GM23338 (cell line): ENCODE results near the gene ZNF536. TPM values are rescaled to one million over a fixed set of nuclear protein-coding genes. Genes with fewer than 3 reads are reported as not detected.

Source experiments
- ATAC-seq: fragments of 200-7000 bp; cut with Tn5 transposase; 3 replicates; pipeline ENCODE4 v1.9.1; 2020
- DNase-seq: peaks from one replicate; pipeline ENCODE4 v3.0.0-alpha.2; 2015; ENCODE audit warnings: low spot score
- H2AFZ ChIP-seq: fragments of 200-600 bp; sonication (generic); 2 replicates; pipeline ENCODE4 v1.8.0; 2016; ENCODE audit warnings: antibody characterized with exemption, mild to moderate bottlenecking, moderate library complexity
- H3F3A ChIP-seq: fragments of 200-600 bp; sonication (generic); replicated peaks from 2 replicates; pipeline ENCODE4 v1.8.0; 2017; ENCODE audit warnings: antibody characterized with exemption, mixed run types, low read depth
- H3K27ac ChIP-seq: fragments of 200-600 bp; sonication (generic); 2 replicates; pipeline ENCODE4 v1.6.1; 2016; ENCODE audit warnings: low read depth
- H3K27me3 ChIP-seq: fragments of 200-600 bp; sonication (generic); 2 replicates; pipeline ENCODE4 v1.8.0; 2016; ENCODE audit warnings: mild to moderate bottlenecking, mixed run types, moderate library complexity; ENCODE audit not compliant: insufficient read depth
- H3K36me3 ChIP-seq: fragments of 200-600 bp; sonication (generic); 2 replicates; pipeline ENCODE4 v1.8.0; 2016; ENCODE audit warnings: mild to moderate bottlenecking; ENCODE audit not compliant: insufficient read depth
- H3K4me1 ChIP-seq: fragments of 200-600 bp; sonication (generic); 2 replicates; pipeline ENCODE4 v1.8.0; 2016; ENCODE audit warnings: mild to moderate bottlenecking, moderate library complexity; ENCODE audit not compliant: insufficient read depth
- H3K4me2 ChIP-seq: fragments of 200-600 bp; sonication (generic); 2 replicates; pipeline ENCODE4 v1.7.1; 2017; ENCODE audit warnings: mixed run types
- H3K4me3 ChIP-seq: fragments of 200-600 bp; sonication (generic); 2 replicates; pipeline ENCODE4 v1.6.1; 2016; ENCODE audit warnings: mixed run types
- H3K79me2 ChIP-seq: fragments of 200-600 bp; sonication (generic); replicated peaks from 2 replicates; pipeline ENCODE4 v1.8.0; 2017; ENCODE audit warnings: mild to moderate bottlenecking; ENCODE audit not compliant: insufficient read depth
- H3K9me2 ChIP-seq: fragments of 200-600 bp; sonication (generic); 2 replicates; pipeline ENCODE4 v1.8.0; 2017; ENCODE audit not compliant: insufficient read depth
- H4K20me1 ChIP-seq: fragments of 200-600 bp; sonication (generic); replicated peaks from 2 replicates; pipeline ENCODE4 v1.8.0; 2017; ENCODE audit warnings: mild to moderate bottlenecking; ENCODE audit not compliant: insufficient read depth
- H3K27ac Mint-ChIP-seq: 2 replicates; pipeline ENCODE4 v1.8.0; 2020; ENCODE audit warnings: inconsistent platforms, mild to moderate bottlenecking, moderate library complexity, mixed read lengths
- H3K27me3 Mint-ChIP-seq: 3 replicates; pipeline ENCODE4 v1.8.0; 2022; ENCODE audit warnings: low read depth, mild to moderate bottlenecking, moderate library complexity, mixed read lengths, inconsistent platforms; ENCODE audit not compliant: insufficient read depth, poor library complexity
- H3K36me3 Mint-ChIP-seq: 3 replicates; pipeline ENCODE4 v1.8.0; 2021; ENCODE audit warnings: low read depth, mild to moderate bottlenecking, inconsistent platforms, moderate library complexity, mixed read lengths
- H3K4me1 Mint-ChIP-seq: 3 replicates; pipeline ENCODE4 v1.8.0; 2020; ENCODE audit warnings: mild to moderate bottlenecking, inconsistent platforms, mixed read lengths
- H3K4me3 Mint-ChIP-seq: 3 replicates; pipeline ENCODE4 v1.8.0; 2021; ENCODE audit warnings: moderate library complexity, mild to moderate bottlenecking, inconsistent platforms, mixed read lengths
- H3K9me3 Mint-ChIP-seq: 3 replicates; pipeline ENCODE4 v1.8.0; 2020; ENCODE audit warnings: moderate library complexity, mild to moderate bottlenecking, inconsistent platforms, mixed read lengths
- NANOG ChIP-seq: IDR thresholded peaks from 2 replicates; pipeline ENCODE4 v1.6.1; 2016; ENCODE audit warnings: antibody characterized with exemption, borderline replicate concordance
- REST ChIP-seq: IDR thresholded peaks from one replicate; pipeline ENCODE4 v1.6.1; 2018; ENCODE audit warnings: antibody characterized with exemption; ENCODE audit not compliant: unreplicated experiment
- ZNF114 ChIP-seq: fragments of 250-450 bp; sonication (Bioruptor Pico); IDR thresholded peaks from 2 replicates; pipeline ENCODE4 v1.5.0; 2020; ENCODE audit warnings: mild to moderate bottlenecking, moderate library complexity
- ZNF462 ChIP-seq: fragments of 250-450 bp; sonication (Bioruptor Pico); IDR thresholded peaks from 2 replicates; pipeline ENCODE4 v1.5.0; 2020; ENCODE audit warnings: mild to moderate bottlenecking, moderate library complexity
- polyA plus RNA-seq: library from polyadenylated mRNA; unstranded; fragments of >200 nt; fragmentation: Nextera tagmentation; extraction: Ambion mirVana; gene quantifications from 2 replicates; pipeline ENCODE4 v1.2.1, GENCODE V29; 2016
- total RNA-seq: library from RNA; depleted of rRNA; stranded (reverse); fragments of >200 nt; shearing (Covaris generic); gene quantifications from 2 replicates; pipeline ENCODE4 v1.2.3, GENCODE V29; 2014

Gene ZNF536
- total and polyA plus RNA-seq, 2 experiments from 2014 or later = 0.07 TPM; not detected in 1

DNA sequence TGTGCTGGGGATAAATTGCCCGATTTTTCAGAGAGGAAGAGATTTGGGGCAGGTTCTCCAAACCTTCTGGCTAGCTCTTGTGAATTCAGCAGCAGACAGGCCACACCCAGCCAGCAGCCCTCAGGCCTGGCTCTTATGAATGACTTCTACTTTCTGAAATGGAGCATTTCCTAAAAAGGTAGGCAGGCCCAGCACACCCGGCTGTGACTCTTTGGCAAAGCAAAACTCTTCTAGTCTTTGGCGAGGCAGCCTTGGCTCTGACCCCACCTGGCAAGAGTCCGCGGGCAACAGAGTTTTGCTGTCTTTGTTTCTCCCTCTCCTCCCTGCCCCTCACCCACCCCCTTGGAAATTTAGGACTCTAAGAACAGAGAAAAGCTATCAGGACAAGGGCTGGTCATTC lies 221.2 kb downstream of the ZNF536 start (continued):
- TF ChIP-seq ZNF462 (CRISPR knock-in tag) (no peak), REST (no peak)

DNA sequence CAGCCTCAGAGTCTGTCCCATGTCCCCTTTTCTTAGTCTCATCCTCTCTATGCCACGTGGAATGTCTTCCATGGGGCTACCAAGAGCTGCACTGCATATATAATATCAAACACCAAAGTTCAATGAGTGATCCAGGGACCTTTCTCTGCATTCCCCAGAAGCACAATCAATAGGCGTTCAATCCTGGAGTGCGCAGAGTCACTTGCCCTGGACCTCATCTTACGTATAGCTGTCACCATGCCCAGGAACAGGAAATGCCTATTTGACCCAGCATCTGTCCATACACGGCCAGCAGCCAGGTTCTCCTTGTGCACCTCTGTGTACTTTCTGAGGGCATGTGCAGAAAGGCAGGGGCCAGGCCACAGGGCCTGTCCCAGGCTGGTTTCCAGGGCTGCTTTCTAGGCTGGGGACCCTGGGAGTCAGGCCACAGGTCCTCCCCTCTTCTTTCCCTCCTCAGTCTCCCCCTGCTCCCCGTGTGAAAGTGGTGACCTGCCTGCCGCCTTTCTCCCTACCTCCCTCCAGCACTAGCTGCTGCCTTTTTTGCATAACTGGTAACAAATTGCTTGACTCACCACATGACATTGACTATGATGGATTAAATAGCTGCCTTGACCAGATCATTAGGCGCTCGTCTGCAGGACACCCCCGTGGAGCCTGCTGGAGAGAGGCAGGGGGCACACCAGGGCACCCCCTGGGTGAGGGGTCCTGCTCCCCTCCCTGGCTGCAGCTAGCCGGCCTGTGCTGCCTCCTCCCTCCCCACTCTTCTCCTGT lies 222.0 kb downstream of the ZNF536 start:
- no peak overlapping the region for H3K27ac Mint-ChIP-seq
- ATAC-seq (no peak; the same call in 1 of the 3 replicates), DNase-seq (no peak)
- no peaks in the 10 kb centered on the region for H4K20me1 ChIP-seq
- no peak overlapping the region for H3K4me3 Mint-ChIP-seq
- no peak overlapping the region for H3K4me2 ChIP-seq
- H3F3A ChIP-seq = no peaks in the 10 kb centered on the region
- H3K27ac ChIP-seq = no peak overlapping the region
- H3K27me3 ChIP-seq = no peaks in the 10 kb centered on the region
- H3K79me2 ChIP-seq = no peaks in the 10 kb centered on the region
- peaks cover 5% of the 10 kb centered on the region; the same call in 1 of the 3 replicates for H3K9me3 Mint-ChIP-seq
- H3K4me1 Mint-ChIP-seq = peaks cover 41% of the 10 kb centered on the region
- H3K27me3 Mint-ChIP-seq = peaks cover 5% of the 10 kb centered on the region
- H3K36me3 Mint-ChIP-seq = no peaks in the 10 kb centered on the region
- no peaks in the 10 kb centered on the region for H3K36me3 ChIP-seq
- H3K4me1 ChIP-seq = peaks cover 23% of the 10 kb centered on the region
- H2AFZ ChIP-seq = no peak overlapping the region
- H3K9me2 ChIP-seq = peaks cover 11% of the 10 kb centered on the region
- no peak overlapping the region for H3K4me3 ChIP-seq
- no peak for TF ChIP-seq NANOG
- TF ChIP-seq ZNF114 = no peak
- TF ChIP-seq ZNF462 (CRISPR knock-in tag) = no peak
